HepG2 (cell line): Measurements from ENCODE around the gene GPR4. TPM values are rescaled to one million over a fixed set of nuclear protein-coding genes. Genes with fewer than 3 reads are reported as not detected.
A peak's percentile ranks its signal among the peaks of the same experiment; 100 is the strongest.

ENCODE experiments used
- ATF3 ChIP-seq: sonication (generic); formaldehyde crosslinking; IDR thresholded peaks from 2 replicates; pipeline ENCODE4 v1.4.0; 2020; ENCODE audit warnings: missing genetic modification reagents
- ATF5 ChIP-seq: sonication (generic); formaldehyde crosslinking; IDR thresholded peaks from 2 replicates; pipeline ENCODE4 v1.4.0; 2020; ENCODE audit warnings: mild to moderate bottlenecking, low read depth, missing genetic modification reagents
- BHLHE40 ChIP-seq: IDR thresholded peaks from 2 replicates; pipeline ENCODE4 v1.6.1; 2011; ENCODE audit warnings: low read length, improper control_type of control experiment
- CTCF ChIP-seq: sonication (generic); formaldehyde crosslinking; IDR thresholded peaks from 2 replicates; pipeline ENCODE4 v1.5.0; 2020; ENCODE audit warnings: mild to moderate bottlenecking, missing genetic modification reagents, moderate library complexity
- DPF2 ChIP-seq: sonication (generic); formaldehyde crosslinking; IDR thresholded peaks from 2 replicates; pipeline ENCODE4 v1.4.0; 2020; ENCODE audit warnings: mild to moderate bottlenecking, low read depth, missing genetic modification reagents, borderline replicate concordance
- FOXO1 ChIP-seq: sonication (generic); formaldehyde crosslinking; IDR thresholded peaks from 2 replicates; pipeline ENCODE4 v1.4.0; 2020; ENCODE audit warnings: missing genetic modification reagents
- HOXA5 ChIP-seq: sonication (generic); formaldehyde crosslinking; IDR thresholded peaks from 2 replicates; pipeline ENCODE4 v1.4.0; 2020; ENCODE audit warnings: missing genetic modification reagents
- HOXD1 ChIP-seq: sonication (generic); formaldehyde crosslinking; IDR thresholded peaks from 2 replicates; pipeline ENCODE4 v1.5.0; 2020; ENCODE audit warnings: missing genetic modification reagents
- IRX3 ChIP-seq: sonication (generic); formaldehyde crosslinking; IDR thresholded peaks from 2 replicates; pipeline ENCODE4 v1.8.1; 2023; ENCODE audit warnings: mild to moderate bottlenecking, low read depth, missing genetic modification reagents, borderline replicate concordance
- MAFK ChIP-seq, 2 experiments: IDR thresholded peaks in 1 of 2; conservative IDR thresholded peaks in 1 of 2; 2 replicates each; pipeline ENCODE4 v1.6.1; 2011; ENCODE audit warnings: improper control_type of control experiment in 2 of 2, low read length in 2 of 2
- MAX ChIP-seq: IDR thresholded peaks from 2 replicates; pipeline ENCODE4 v1.6.1; 2012; ENCODE audit warnings: inconsistent platforms
- NR2C2 ChIP-seq: sonication (generic); formaldehyde crosslinking; IDR thresholded peaks from 2 replicates; pipeline ENCODE4 v1.4.0; 2020; ENCODE audit warnings: missing genetic modification reagents, mild to moderate bottlenecking, moderate library complexity, borderline replicate concordance
- SP2 ChIP-seq: sonication (generic); formaldehyde crosslinking; IDR thresholded peaks from 2 replicates; pipeline ENCODE4 v1.5.1; 2020; ENCODE audit warnings: mild to moderate bottlenecking, missing genetic modification reagents
- XBP1 ChIP-seq: sonication (generic); formaldehyde crosslinking; IDR thresholded peaks from 2 replicates; pipeline ENCODE4 v1.5.0; 2020; ENCODE audit warnings: missing genetic modification reagents
- YEATS4 ChIP-seq: sonication (generic); formaldehyde crosslinking; IDR thresholded peaks from 2 replicates; pipeline ENCODE4 v1.4.0; 2020; ENCODE audit warnings: missing genetic modification reagents, borderline replicate concordance
- ZBTB43 ChIP-seq: sonication (generic); formaldehyde crosslinking; conservative IDR thresholded peaks from 2 replicates; pipeline ENCODE4 v1.4.0; 2020; ENCODE audit warnings: missing genetic modification reagents
- ZNF329 ChIP-seq: sonication (generic); formaldehyde crosslinking; IDR thresholded peaks from 2 replicates; pipeline ENCODE4 v1.9.0; 2021; ENCODE audit warnings: low read depth, mild to moderate bottlenecking, missing genetic modification reagents
- ZNF382 ChIP-seq: sonication (generic); formaldehyde crosslinking; IDR thresholded peaks from 2 replicates; pipeline ENCODE4 v1.5.0; 2020; ENCODE audit warnings: missing genetic modification reagents, mild to moderate bottlenecking, borderline replicate concordance
- ZNF510 ChIP-seq: sonication (generic); formaldehyde crosslinking; IDR thresholded peaks from 2 replicates; pipeline ENCODE4 v1.4.0; 2020; ENCODE audit warnings: low read depth, mild to moderate bottlenecking, missing genetic modification reagents
- ZNF609 ChIP-seq: sonication (generic); formaldehyde crosslinking; IDR thresholded peaks from 2 replicates; pipeline ENCODE4 v1.4.0; 2020; ENCODE audit warnings: mild to moderate bottlenecking, missing genetic modification reagents, borderline replicate concordance
- polyA plus RNA-seq, 8 experiments: library from polyadenylated mRNA; depleted of rRNA in 3 of 8; stranded (reverse) in 7 of 8; unstranded in 1 of 8; fragments of >200 nt; fragmentation: Illumina TruSeq in 4 of 8; extraction: Trizol in 4 of 8; gene quantifications; 2 replicates each; pipeline versions ENCODE4 v1.2.1 to v1.2.3, GENCODE V29; 2011 to 2016; ENCODE audit warnings: low read depth in 4 of 8, missing spikeins in 1 of 8, mixed read lengths in 1 of 8; ENCODE audit not compliant: insufficient read depth in 1 of 8
- total RNA-seq, 5 experiments: library from RNA; depleted of rRNA; stranded (reverse); fragments of >200 nt; fragmentation: Illumina TruSeq; extraction: Trizol; gene quantifications; 2 replicates each; pipeline ENCODE4 v1.2.3, GENCODE V29; 2016; ENCODE audit warnings: low read depth in 1 of 5

The GPR4 gene
- total and polyA plus RNA-seq, 2 of the 13 experiments (the other 11 are each of a cell fraction or from before 2014, with no cell fraction given): 0.15 TPM; not detected in 1

GRCh38 chr19:45577111-45577905 is 24.7 kb downstream of the GPR4 start (continued):
- TF ChIP-seq ZNF382 (CRISPR knock-in tag): no peak
- TF ChIP-seq IRX3 (CRISPR knock-in tag): no peak
- TF ChIP-seq ATF3 (CRISPR knock-in tag): no peak
- no peak for TF ChIP-seq YEATS4 (CRISPR knock-in tag)
- TF ChIP-seq ZNF329 (CRISPR knock-in tag): no peak
- peak; percentile 58 for TF ChIP-seq ZNF609 (CRISPR knock-in tag)
- no peak for TF ChIP-seq DPF2 (CRISPR knock-in tag)
- TF ChIP-seq NR2C2 (CRISPR knock-in tag): peak; percentile 19; the same call in 1 of the 2 replicates
- no peak for TF ChIP-seq XBP1
- TF ChIP-seq ZNF510: no peak
- peak; percentile 28; the same call in 1 of the 2 replicates for TF ChIP-seq FOXO1 (CRISPR knock-in tag)
- TF ChIP-seq ATF5 (CRISPR knock-in tag): no peak
- peak in 1 of 2 experiments; percentile 50; a peak in 1 of 4 replicates for TF ChIP-seq MAFK (conservative IDR thresholded peaks at IDR 0.05 in 1 of 2, IDR thresholded peaks at IDR 0.05 in 1 of 2; ENCODE audit: low read length in 2 of 2)
- no peak for TF ChIP-seq HOXA5 (CRISPR knock-in tag)
- no peak for TF ChIP-seq SP2 (CRISPR knock-in tag)
- 0 out of 2 replicates have a peak, but pooled peaks have one; percentile 8 for TF ChIP-seq CTCF (CRISPR knock-in tag)
- TF ChIP-seq MAX: no peak
- no peak for TF ChIP-seq BHLHE40
- TF ChIP-seq HOXD1 (CRISPR knock-in tag): no peak
- no peak for TF ChIP-seq ZBTB43 (CRISPR knock-in tag)
